Activated T-cell treated with anti-CD3 and anti-CD28 coated beads, Interleukin-2, amount 50 U/mL, for 72 hours (primary cell): ENCODE results near the gene NHSL1. TPM values are rescaled to one million over a fixed set of nuclear protein-coding genes. Genes with fewer than 3 reads are reported as not detected.

Source experiments
- ATAC-seq, 2 donors: fragments of 150-1000 bp; cut with Tn5 transposase; replicated peaks in 1 of 2; 2 replicates each; pipeline ENCODE4 v1.10.0; 2021; ENCODE audit warnings: moderate library complexity in 2 of 2, mild to moderate bottlenecking in 1 of 2
- DNase-seq, 2 donors: peaks; one replicate each; pipeline ENCODE4 v3.0.0; 2021 to 2022; ENCODE audit warnings: mixed read lengths in 1 of 2
- H3K27ac Mint-ChIP-seq: one replicate; pipeline ENCODE4 v1.8.0; 2022; ENCODE audit warnings: mild to moderate bottlenecking, moderate library complexity, mixed read lengths
- H3K27me3 Mint-ChIP-seq: one replicate; pipeline ENCODE4 v1.8.0; 2022; ENCODE audit warnings: low read depth, mixed read lengths
- H3K36me3 Mint-ChIP-seq, 2 donors: one replicate each; pipeline ENCODE4 v1.8.0; 2022; ENCODE audit warnings: mixed read lengths in 2 of 2, mild to moderate bottlenecking in 1 of 2; ENCODE audit not compliant: insufficient read depth in 2 of 2
- H3K4me1 Mint-ChIP-seq: one replicate; pipeline ENCODE4 v1.8.0; 2022; ENCODE audit warnings: low read depth, mixed read lengths
- H3K4me3 Mint-ChIP-seq, 2 donors: one replicate each; pipeline ENCODE4 v1.8.0; 2022; ENCODE audit warnings: mild to moderate bottlenecking in 2 of 2, mixed read lengths in 2 of 2, moderate library complexity in 2 of 2
- H3K9me3 Mint-ChIP-seq, 2 donors: one replicate each; pipeline ENCODE4 v1.8.0; 2022; ENCODE audit warnings: mixed read lengths in 2 of 2
- total RNA-seq, 2 donors: library from RNA; stranded (reverse); gene quantifications; one replicate each; pipeline ENCODE4 v1.2.3, GENCODE V29; 2022

NHSL1 gene
- total RNA-seq, 2 donors from 2014 or later, result 1.2 to 1.6 TPM

GRCh38 chr6:138419766-138420165, 79.5 kb downstream of the NHSL1 start:
- Mint-ChIP-seq H3K27me3 (no peaks in the 10 kb centered on the region), H3K27ac (no peak overlapping the region), H3K9me3 (no peaks in the 10 kb centered on the region), H3K4me3 (no peak overlapping the region), H3K4me1 (peaks cover 23% of the 10 kb centered on the region), H3K36me3 (peaks cover 5 to 8% of the 10 kb centered on the region in 2 donors)
- DNase-seq, result no peak
- ATAC-seq, result no peak

GRCh38 chr6:138418118-138418742, 81.1 kb downstream of the NHSL1 start:
- H3K4me1 Mint-ChIP-seq, result peaks cover 19% of the 10 kb centered on the region
- no peak overlapping the region for H3K4me3 Mint-ChIP-seq
- H3K36me3 Mint-ChIP-seq, result peaks cover 8 to 13% of the 10 kb centered on the region in 2 donors
- DNase-seq (no peak), ATAC-seq (peak; percentile 46 to 63)
- no peaks in the 10 kb centered on the region for H3K27me3 Mint-ChIP-seq
- H3K9me3 Mint-ChIP-seq, result no peaks in the 10 kb centered on the region
- peak overlapping the region; percentile 0 for H3K27ac Mint-ChIP-seq

- peak overlapping the region in 1 of 2 donors; percentile 3 for H3K4me3 Mint-ChIP-seq
- DNase-seq, result no peak
- H3K9me3 Mint-ChIP-seq, result no peaks in the 10 kb centered on the region
- H3K27me3 Mint-ChIP-seq, result no peaks in the 10 kb centered on the region
- H3K36me3 Mint-ChIP-seq, result peaks cover 8 to 13% of the 10 kb centered on the region in 2 donors
- H3K4me1 Mint-ChIP-seq, result peaks cover 17% of the 10 kb centered on the region
- peak; percentile 68 to 71 for ATAC-seq
- H3K27ac Mint-ChIP-seq, result peak overlapping the region; percentile 68
Measured at GRCh38 chr6:138417493-138418117, 81.7 kb downstream of the NHSL1 start.

- DNase-seq (no peak), ATAC-seq (no peak)
- peaks cover 12 to 13% of the 10 kb centered on the region in 2 donors for H3K36me3 Mint-ChIP-seq
- H3K4me1 Mint-ChIP-seq, result peaks cover 22% of the 10 kb centered on the region
- no peak overlapping the region for H3K4me3 Mint-ChIP-seq
- H3K9me3 Mint-ChIP-seq, result no peaks in the 10 kb centered on the region
- no peaks in the 10 kb centered on the region for H3K27me3 Mint-ChIP-seq
- no peak overlapping the region for H3K27ac Mint-ChIP-seq
Measured at GRCh38 chr6:138416206-138416605, 83.1 kb downstream of the NHSL1 start.

GRCh38 chr6:138415125-138415524, 84.2 kb downstream of the NHSL1 start:
- ATAC-seq, result no peak
- Mint-ChIP-seq H3K4me1 (peaks cover 31% of the 10 kb centered on the region), H3K27me3 (no peaks in the 10 kb centered on the region), H3K27ac (no peak overlapping the region), H3K9me3 (no peaks in the 10 kb centered on the region), H3K4me3 (no peak overlapping the region), H3K36me3 (peaks cover 13% of the 10 kb centered on the region in 2 donors)
- no peak for DNase-seq

- ATAC-seq (peak; percentile 85 to 89), DNase-seq (peak in 1 of 2 donors; percentile 17)
- Mint-ChIP-seq H3K36me3 (peaks cover 20 to 21% of the 10 kb centered on the region in 2 donors), H3K9me3 (no peaks in the 10 kb centered on the region), H3K4me3 (peak overlapping the region; percentile 35 to 59), H3K27ac (peak overlapping the region; percentile 66), H3K27me3 (no peaks in the 10 kb centered on the region), H3K4me1 (peaks cover 21% of the 10 kb centered on the region)
Measured at GRCh38 chr6:138410972-138411880, 88.1 kb downstream of the NHSL1 start.

GRCh38 chr6:138410048-138410735, 89.1 kb downstream of the NHSL1 start:
- no peak overlapping the region for H3K4me3 Mint-ChIP-seq
- H3K27ac Mint-ChIP-seq, result no peak overlapping the region
- H3K27me3 Mint-ChIP-seq, result no peaks in the 10 kb centered on the region
- peaks cover 31% of the 10 kb centered on the region for H3K4me1 Mint-ChIP-seq
- no peaks in the 10 kb centered on the region for H3K9me3 Mint-ChIP-seq
- no peak for DNase-seq
- H3K36me3 Mint-ChIP-seq, result peaks cover 20 to 23% of the 10 kb centered on the region in 2 donors
- no peak for ATAC-seq

GRCh38 chr6:138406443-138406842, 92.9 kb downstream of the NHSL1 start:
- no peak overlapping the region for H3K27ac Mint-ChIP-seq

GRCh38 chr6:138405816-138406413, 93.4 kb downstream of the NHSL1 start:
- no peak for ATAC-seq
- DNase-seq, result no peak
- H3K4me3 Mint-ChIP-seq, result peak overlapping the region in 1 of 2 donors; percentile 43
- peaks cover 33% of the 10 kb centered on the region for H3K4me1 Mint-ChIP-seq
- no peaks in the 10 kb centered on the region for H3K27me3 Mint-ChIP-seq
- H3K27ac Mint-ChIP-seq, result no peak overlapping the region
- no peaks in the 10 kb centered on the region for H3K9me3 Mint-ChIP-seq
- H3K36me3 Mint-ChIP-seq, result peaks cover 10 to 17% of the 10 kb centered on the region in 2 donors

More at GRCh38 chr6:138406443-138406842, 92.9 kb downstream of the NHSL1 start:
- no peaks in the 10 kb centered on the region for H3K9me3 Mint-ChIP-seq
- DNase-seq, result no peak
- peaks cover 39% of the 10 kb centered on the region for H3K4me1 Mint-ChIP-seq
- H3K36me3 Mint-ChIP-seq, result peaks cover 13 to 17% of the 10 kb centered on the region in 2 donors
- no peak for ATAC-seq
- no peaks in the 10 kb centered on the region for H3K27me3 Mint-ChIP-seq
- no peak overlapping the region for H3K4me3 Mint-ChIP-seq

- no peaks in the 10 kb centered on the region for H3K27me3 Mint-ChIP-seq
- peak in 1 of 2 donors; percentile 40 for DNase-seq
- peak overlapping the region; percentile 81 to 88 for H3K4me3 Mint-ChIP-seq
- H3K4me1 Mint-ChIP-seq, result peaks cover 26% of the 10 kb centered on the region
- peak; percentile 6 to 10 for ATAC-seq
- H3K27ac Mint-ChIP-seq, result peak overlapping the region; percentile 53
- H3K9me3 Mint-ChIP-seq, result no peaks in the 10 kb centered on the region
- H3K36me3 Mint-ChIP-seq, result peaks cover 10 to 17% of the 10 kb centered on the region in 2 donors
Measured at GRCh38 chr6:138404666-138405337, 94.5 kb downstream of the NHSL1 start.

- peaks cover 7 to 11% of the 10 kb centered on the region in 2 donors for H3K36me3 Mint-ChIP-seq
- H3K27ac Mint-ChIP-seq, result peak within 1 kb of the TSS; percentile 53
- H3K4me3 Mint-ChIP-seq, result peak within 1 kb of the TSS; percentile 81 to 89
- DNase-seq (peak; percentile 94 to 95), ATAC-seq (peak; percentile 92)
- peaks cover 22% of the 10 kb centered on the region for H3K4me1 Mint-ChIP-seq
- H3K27me3 Mint-ChIP-seq, result no peaks in the 10 kb centered on the region
- no peaks in the 10 kb centered on the region for H3K9me3 Mint-ChIP-seq
Measured at GRCh38 chr6:138403801-138404665, 95.3 kb downstream of the NHSL1 start, which contains the start of gene HEBP2. HEBP2 (plus strand) TSS chr6:138404223; CDS start chr6:138404496, 273 bp downstream.
